ENCODE results near the gene ANLN. TPM values are rescaled to one million over a fixed set of nuclear protein-coding genes. Genes with fewer than 3 reads are reported as not detected.

The ANLN gene
- total RNA-seq, 1 donor from 2014 or later: 3.4 TPM

- ATAC-seq (ENCODE audit: poor library complexity) (no peak), DNase-seq (no peak)
- intact Hi-C loops (cut with DNase I): no loop called here
Measured at GRCh38 chr7:36404639-36405408, 15.2 kb downstream of the ANLN start.

DNA sequence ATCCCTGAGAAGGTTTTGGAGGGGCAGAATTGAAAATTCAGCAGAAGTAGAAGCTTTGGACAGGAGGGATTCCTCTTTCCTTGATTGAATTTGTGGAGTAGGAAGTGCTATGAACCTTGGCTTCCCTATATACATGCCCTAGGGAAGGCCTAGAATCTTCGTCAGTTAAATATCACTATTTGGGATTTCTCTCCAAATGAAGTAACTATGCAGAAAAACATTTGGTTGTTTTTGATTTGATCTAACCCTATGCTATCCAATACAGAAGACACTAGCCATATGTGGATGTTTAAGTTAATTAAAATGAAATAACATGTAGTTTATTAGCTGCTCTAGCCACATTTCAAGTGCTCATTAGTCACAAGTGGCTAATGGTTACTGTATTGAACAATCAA, 15.7 kb downstream of the ANLN start:
- ATAC-seq (ENCODE audit: poor library complexity) (no peak), DNase-seq (no peak)
- intact Hi-C loops (cut with DNase I): no loop called here

GRCh38 chr7:36406156-36406555, 16.5 kb downstream of the ANLN start:
- ATAC-seq (ENCODE audit: poor library complexity): no peak
- intact Hi-C loops (cut with DNase I): no loop called here

DNA sequence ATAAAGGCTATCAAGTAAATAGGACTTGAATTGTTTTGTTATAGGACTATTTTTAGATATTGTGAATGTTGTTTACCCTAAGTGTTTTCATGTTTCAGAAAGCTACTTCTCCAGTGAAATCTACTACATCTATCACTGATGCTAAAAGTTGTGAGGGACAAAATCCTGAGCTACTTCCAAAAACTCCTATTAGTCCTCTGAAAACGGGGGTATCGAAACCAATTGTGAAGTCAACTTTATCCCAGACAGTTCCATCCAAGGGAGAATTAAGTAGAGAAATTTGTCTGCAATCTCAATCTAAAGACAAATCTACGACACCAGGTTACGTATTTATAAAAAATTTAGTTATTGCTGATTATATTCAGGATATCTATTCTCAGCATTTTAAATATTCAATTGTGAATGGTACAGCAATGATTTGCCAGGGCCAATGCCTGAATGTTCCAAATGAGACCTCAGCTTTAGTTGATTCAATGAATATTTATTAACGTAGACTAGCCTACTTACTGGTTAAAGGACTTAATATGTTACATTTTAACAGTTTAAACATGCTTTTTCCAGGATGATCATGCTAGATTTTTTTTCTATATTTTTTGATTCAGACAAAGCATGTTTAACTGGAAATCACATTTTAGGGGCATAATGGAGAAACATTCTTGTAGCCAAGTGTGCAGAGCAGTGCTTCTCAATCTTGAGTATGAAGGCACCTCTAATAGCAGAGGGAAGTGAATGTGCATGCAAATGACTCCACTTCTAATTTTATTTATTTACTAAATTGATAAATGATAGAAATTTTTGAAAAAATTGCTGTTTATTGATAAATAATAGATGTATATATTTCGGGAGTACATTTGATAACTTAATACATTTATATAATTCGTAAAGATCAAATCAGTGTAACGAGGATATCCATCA, 18.2 kb downstream of the ANLN start:
- no peak for DNase-seq
- ATAC-seq (ENCODE audit: poor library complexity): no peak
- intact Hi-C loops (cut with DNase I): no loop called here

More at GRCh38 chr7:36406156-36406555, 16.5 kb downstream of the ANLN start:
- no peak for DNase-seq

DNA sequence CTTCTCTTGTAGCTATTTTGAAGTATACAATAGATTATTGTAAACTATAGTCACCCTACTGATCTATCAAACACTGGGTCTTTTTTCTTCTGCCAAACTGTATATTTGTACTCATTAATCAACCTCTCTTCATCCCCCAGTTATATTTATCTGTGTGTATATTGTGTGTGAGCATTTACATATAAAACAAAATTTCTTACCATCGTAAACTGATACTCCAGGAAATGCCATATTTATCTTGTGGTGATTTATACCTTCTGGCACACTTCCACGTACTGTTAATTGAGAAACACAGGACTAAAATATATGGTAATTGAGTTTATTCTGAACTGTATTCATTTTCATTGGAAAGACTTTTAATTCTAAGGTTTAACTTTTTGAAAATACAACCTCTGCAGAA, 18.9 kb downstream of the ANLN start:
- intact Hi-C loops (cut with DNase I): no loop called here
- DNase-seq: no peak
- no peak for ATAC-seq (ENCODE audit: poor library complexity)

GRCh38 chr7:36409180-36409579, 19.5 kb downstream of the ANLN start:
- DNase-seq (no peak), ATAC-seq (ENCODE audit: poor library complexity) (no peak)
- intact Hi-C loops (cut with DNase I): no loop called here

GRCh38 chr7:36415144-36415543, 25.5 kb downstream of the ANLN start:
- no peak for ATAC-seq (ENCODE audit: poor library complexity)
- no peak for DNase-seq
- intact Hi-C loops (cut with DNase I): no loop called here

- DNase-seq (no peak), ATAC-seq (ENCODE audit: poor library complexity) (no peak)
- intact Hi-C loops (cut with DNase I): no loop called here
Measured at GRCh38 chr7:36416251-36416650, 26.6 kb downstream of the ANLN start.

DNA sequence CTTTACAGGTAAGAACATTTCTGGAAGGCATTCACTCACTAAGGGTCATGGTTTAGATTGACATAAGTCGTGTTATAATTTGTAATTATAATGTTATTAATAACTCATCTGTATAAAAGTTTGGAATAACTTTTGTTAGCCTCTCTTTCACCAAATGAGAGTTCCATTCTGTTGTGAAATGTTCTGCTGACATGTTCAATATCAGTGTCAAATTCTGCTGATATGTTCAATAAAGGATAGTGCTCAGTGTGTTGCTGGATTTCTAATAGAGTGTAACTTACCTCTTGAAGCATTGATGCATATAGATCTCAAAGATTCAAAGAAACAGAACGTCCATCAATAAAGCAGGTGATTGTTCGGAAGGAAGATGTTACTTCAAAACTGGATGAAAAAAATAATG, 30.6 kb downstream of the ANLN start:
- ATAC-seq (ENCODE audit: poor library complexity) (no peak), DNase-seq (no peak)
- intact Hi-C loops (cut with DNase I): no loop called here

- intact Hi-C loops (cut with DNase I): no loop called here
- DNase-seq (no peak), ATAC-seq (ENCODE audit: poor library complexity) (no peak)
Measured at GRCh38 chr7:36422072-36422471, 32.4 kb downstream of the ANLN start.

- no peak for DNase-seq
- ATAC-seq (ENCODE audit: poor library complexity): no peak
- intact Hi-C loops (cut with DNase I): no loop called here
Measured at GRCh38 chr7:36423633-36424032, 34.0 kb downstream of the ANLN start.

GRCh38 chr7:36430186-36430585, 40.5 kb downstream of the ANLN start:
- ATAC-seq (ENCODE audit: poor library complexity): no peak
- DNase-seq: no peak
- intact Hi-C loops (cut with DNase I): no loop called here

GRCh38 chr7:36430881-36431280, 41.2 kb downstream of the ANLN start:
- no peak for ATAC-seq (ENCODE audit: poor library complexity)
- intact Hi-C loops (cut with DNase I): no loop called here
- no peak for DNase-seq

DNA sequence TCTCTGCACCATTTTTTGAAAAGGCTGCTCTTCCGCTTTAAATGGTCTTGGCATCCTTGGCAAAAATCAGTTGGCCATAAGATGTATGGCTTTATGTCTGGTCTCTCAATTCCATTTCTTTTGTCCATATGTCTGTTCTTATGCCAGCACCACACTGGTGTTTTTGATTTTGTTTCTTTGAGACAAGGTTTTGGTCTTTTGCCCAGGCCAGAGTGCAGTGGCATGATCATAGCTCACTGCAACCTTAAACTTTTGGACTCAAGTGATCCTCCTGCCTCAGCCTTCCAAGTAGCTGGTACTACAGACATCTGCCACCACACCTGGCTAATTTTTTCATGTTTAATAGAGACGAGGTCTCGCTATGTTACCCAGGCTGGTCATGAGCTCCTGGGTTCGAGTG, 48.5 kb downstream of the ANLN start:
- intact Hi-C loops (cut with DNase I): no loop called here

GRCh38 chr7:36439624-36440023, 50.0 kb downstream of the ANLN start:
- intact Hi-C loops (cut with DNase I): no loop called here
- ATAC-seq (ENCODE audit: poor library complexity) (no peak), DNase-seq (no peak)

More for the DNA sequence above, 48.5 kb downstream of the ANLN start:
- ATAC-seq (ENCODE audit: poor library complexity) (no peak), DNase-seq (no peak)

DNA sequence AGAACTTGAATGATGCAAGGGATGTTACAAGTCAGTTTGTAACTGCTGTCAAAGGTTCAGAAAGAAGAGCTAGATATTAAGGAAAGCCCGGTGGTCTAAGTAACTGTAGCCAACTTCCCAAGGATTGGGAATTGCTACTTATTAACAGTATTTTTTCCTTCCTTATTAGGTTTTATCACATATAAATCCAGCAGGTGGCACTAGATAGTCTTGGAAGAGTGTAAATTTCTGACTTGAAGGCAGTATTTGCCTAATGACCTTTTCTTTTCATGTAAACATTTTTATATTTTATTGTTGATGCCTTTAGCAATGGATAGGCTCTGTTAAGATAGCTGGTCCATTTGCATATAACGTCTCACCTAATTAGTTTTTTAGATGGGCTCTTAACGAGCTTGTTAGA, 51.2 kb downstream of the ANLN start:
- ATAC-seq (ENCODE audit: poor library complexity): no peak

DNA sequence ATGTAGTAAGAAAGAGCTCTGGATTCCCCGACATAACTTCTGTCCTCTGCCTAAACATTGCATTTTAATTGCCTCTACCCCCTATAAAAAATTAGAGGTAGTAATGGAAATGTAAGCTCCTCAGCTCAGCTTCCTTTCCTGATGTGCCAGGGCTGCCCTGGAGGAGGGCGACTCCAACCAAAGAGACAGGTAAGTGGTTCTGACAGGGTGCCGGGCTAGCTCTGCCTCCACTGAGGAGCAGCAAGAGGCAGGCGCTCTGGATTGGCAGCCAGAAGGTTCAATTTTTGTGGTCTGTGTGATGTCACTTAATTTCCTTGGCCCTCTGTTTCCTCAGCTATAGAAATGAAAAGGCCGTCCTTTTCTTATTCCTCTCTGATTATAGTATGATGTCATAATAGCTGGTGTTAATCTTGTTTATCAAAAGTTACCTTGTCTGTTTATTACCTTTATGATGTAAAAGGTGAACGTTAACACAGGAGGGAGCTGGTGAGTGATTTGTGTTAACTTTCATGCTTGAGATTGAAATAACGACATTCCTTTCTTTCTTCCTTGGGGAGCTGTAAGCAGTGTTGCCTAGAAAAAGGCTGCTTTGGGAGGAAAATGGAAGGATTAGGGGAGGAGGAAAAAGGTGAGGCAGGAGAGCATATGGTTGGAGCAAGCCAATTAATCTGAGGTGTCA, 51.8 kb downstream of the ANLN start:
- DNase-seq: no peak
- no peak for ATAC-seq (ENCODE audit: poor library complexity)
- intact Hi-C loops (cut with DNase I): no loop called here

More for the DNA sequence above, 51.2 kb downstream of the ANLN start:
- intact Hi-C loops (cut with DNase I): no loop called here
- no peak for DNase-seq

DNA sequence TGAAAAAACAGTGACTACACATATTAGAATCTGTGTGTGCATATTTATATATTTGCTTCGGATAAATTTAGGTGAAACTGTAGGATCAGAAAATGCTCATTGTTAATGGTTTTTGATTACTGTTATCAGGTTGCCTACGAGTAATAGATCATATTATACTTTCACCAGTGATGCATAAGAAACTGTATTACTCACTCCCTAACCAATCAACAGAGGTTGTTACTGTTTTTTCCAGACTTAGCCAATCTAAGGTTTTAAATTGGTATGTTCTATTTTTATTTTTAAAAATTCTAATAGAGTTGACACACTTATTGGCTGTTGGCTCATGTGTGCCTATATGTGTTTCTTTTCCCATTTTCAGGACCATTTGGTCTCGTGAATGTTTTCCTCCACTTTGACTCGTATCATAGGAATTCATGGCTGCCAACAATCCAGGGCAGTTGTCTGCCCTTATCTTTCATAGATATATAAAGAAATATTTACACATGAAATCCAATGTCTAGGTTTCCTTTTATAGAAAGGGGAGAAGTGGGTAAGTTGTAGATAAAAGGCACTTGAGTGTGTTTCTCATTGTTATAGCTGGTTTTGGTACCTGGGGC, 59.2 kb downstream of the ANLN start:
- DNase-seq (no peak), ATAC-seq (ENCODE audit: poor library complexity) (no peak)
- intact Hi-C loops (cut with DNase I): no loop called here

GRCh38 chr7:36449685-36450084, 60.0 kb downstream of the ANLN start:
- intact Hi-C loops (cut with DNase I): no loop called here
- ATAC-seq (ENCODE audit: poor library complexity) (no peak), DNase-seq (no peak)
